HepG2 (cell line): ENCODE measurements around the gene MIER1. TPM values are rescaled to one million over a fixed set of nuclear protein-coding genes. Genes with fewer than 3 reads are reported as not detected.
A peak's percentile ranks its signal among the peaks of the same experiment; 100 is the strongest.

Experiments used
- HNF1B ChIP-seq: sonication (generic); formaldehyde crosslinking; IDR thresholded peaks from 2 replicates; pipeline ENCODE4 v1.5.1; 2020; ENCODE audit warnings: mild to moderate bottlenecking, moderate library complexity, missing genetic modification reagents
- IRF2 ChIP-seq: IDR thresholded peaks from 2 replicates; pipeline ENCODE4 v1.6.1; 2018; ENCODE audit warnings: missing genetic modification reagents, missing compliant biosample characterization
- NR2F1 ChIP-seq, 2 experiments: fragments of 450-650 bp in 1 of 2; formaldehyde crosslinking in 1 of 2; IDR thresholded peaks; 2 replicates each; pipeline versions ENCODE4 v1.5.0 to v1.6.1; 2016 to 2020; ENCODE audit warnings: mild to moderate bottlenecking in 1 of 2, missing compliant biosample characterization in 1 of 2, missing genetic modification reagents in 1 of 2, moderate library complexity in 1 of 2
- SNAPC4 ChIP-seq: sonication (generic); formaldehyde crosslinking; IDR thresholded peaks from 2 replicates; pipeline ENCODE4 v1.4.0; 2020; ENCODE audit warnings: mild to moderate bottlenecking, missing genetic modification reagents
- ZFYVE20 ChIP-seq: sonication (generic); formaldehyde crosslinking; IDR thresholded peaks from 2 replicates; pipeline ENCODE4 v1.8.0; 2023; ENCODE audit warnings: low read depth, mild to moderate bottlenecking, moderate library complexity, missing genetic modification reagents, borderline replicate concordance
- ZNF468 ChIP-seq: sonication (generic); formaldehyde crosslinking; IDR thresholded peaks from 2 replicates; pipeline ENCODE4 v1.8.0; 2022; ENCODE audit warnings: mild to moderate bottlenecking, moderate library complexity, missing genetic modification reagents
- ZNF572 ChIP-seq: sonication (generic); formaldehyde crosslinking; IDR thresholded peaks from 2 replicates; pipeline ENCODE4 v1.5.1; 2020; ENCODE audit warnings: mild to moderate bottlenecking, missing genetic modification reagents
- polyA plus RNA-seq, 8 experiments: library from polyadenylated mRNA; depleted of rRNA in 3 of 8; stranded (reverse) in 7 of 8; unstranded in 1 of 8; fragments of >200 nt; fragmentation: Illumina TruSeq in 4 of 8; extraction: Trizol in 4 of 8; gene quantifications; 2 replicates each; pipeline versions ENCODE4 v1.2.1 to v1.2.3, GENCODE V29; 2011 to 2016; ENCODE audit warnings: low read depth in 4 of 8, missing spikeins in 1 of 8, mixed read lengths in 1 of 8; ENCODE audit not compliant: insufficient read depth in 1 of 8
- total RNA-seq, 5 experiments: library from RNA; depleted of rRNA; stranded (reverse); fragments of >200 nt; fragmentation: Illumina TruSeq; extraction: Trizol; gene quantifications; 2 replicates each; pipeline ENCODE4 v1.2.3, GENCODE V29; 2016; ENCODE audit warnings: low read depth in 1 of 5
- TF ChIP-seq, protein P1 (sequence below): sonication (generic); formaldehyde crosslinking; IDR thresholded peaks from 2 replicates; pipeline ENCODE4 v1.5.0; 2020; ENCODE audit warnings: missing genetic modification reagents

MIER1 gene
- total and polyA plus RNA-seq, 2 of the 13 experiments (the other 11 are each of a cell fraction or from before 2014, with no cell fraction given): 7.0 to 30.4 TPM

DNA sequence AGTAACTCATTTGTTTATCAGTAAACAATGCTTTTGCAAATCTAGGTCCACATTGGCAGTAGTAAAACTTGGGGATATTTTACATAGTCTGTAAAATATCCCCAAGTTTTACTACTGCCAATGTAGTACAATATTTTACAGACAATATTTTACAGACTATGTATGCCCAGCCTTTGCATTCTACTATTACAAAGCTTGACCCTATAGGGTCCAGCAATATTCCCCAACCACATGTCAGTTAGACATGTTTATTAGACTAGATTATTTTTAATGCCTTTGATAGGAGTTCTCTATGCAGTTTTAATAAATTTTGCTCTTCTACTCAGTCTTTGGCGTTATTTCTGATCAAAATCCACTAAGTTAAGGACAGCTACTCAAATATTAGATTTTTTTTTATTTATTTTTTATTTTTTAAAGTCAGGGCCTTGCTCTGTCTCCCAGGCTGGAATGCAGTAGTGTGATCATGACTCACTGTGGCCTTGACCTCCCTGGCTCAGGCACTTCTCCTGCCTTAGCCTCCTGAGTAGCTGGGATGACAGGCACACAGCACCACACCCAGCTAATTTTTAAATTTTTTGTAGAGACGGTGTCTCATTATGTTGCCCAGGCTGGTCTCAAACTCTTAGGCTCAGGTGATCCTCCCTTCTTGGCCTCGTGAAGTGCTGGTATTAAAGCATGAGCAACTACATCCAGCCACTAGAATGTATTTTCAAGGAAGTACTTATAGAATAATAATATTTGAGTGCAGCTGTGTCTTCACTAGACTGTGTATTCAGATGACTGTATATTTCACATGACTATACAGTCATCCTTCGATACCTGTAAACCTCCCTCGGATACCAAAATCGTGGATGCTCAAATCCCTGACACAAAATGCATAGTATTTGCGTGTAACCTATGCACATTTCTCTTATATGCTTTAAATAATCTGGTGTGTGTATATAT, 19.8 kb downstream of the MIER1 start (continued):
- TF ChIP-seq HNF1B (no peak), NR2F1 (CRISPR knock-in tag; IDR thresholded peaks at IDR 0.05) (peak; percentile 87 to 94), ZNF468 (CRISPR knock-in tag) (no peak), ZNF572 (no peak), ZFYVE20 (CRISPR knock-in tag) (no peak), IRF2 (CRISPR knock-in tag) (0 out of 2 replicates have a peak, but pooled peaks have one; percentile 35), SNAPC4 (no peak)
- TF ChIP-seq, protein P1, sequence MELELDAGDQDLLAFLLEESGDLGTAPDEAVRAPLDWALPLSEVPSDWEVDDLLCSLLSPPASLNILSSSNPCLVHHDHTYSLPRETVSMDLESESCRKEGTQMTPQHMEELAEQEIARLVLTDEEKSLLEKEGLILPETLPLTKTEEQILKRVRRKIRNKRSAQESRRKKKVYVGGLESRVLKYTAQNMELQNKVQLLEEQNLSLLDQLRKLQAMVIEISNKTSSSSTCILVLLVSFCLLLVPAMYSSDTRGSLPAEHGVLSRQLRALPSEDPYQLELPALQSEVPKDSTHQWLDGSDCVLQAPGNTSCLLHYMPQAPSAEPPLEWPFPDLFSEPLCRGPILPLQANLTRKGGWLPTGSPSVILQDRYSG: no peak
